ENCODE results near the gene FANCM.
"Not testable (repeated sequence)": the region's sequence is repeated elsewhere in the genome, so short reads cannot be mapped to it uniquely, and the experiment has no call there.

Gene FANCM

DNA sequence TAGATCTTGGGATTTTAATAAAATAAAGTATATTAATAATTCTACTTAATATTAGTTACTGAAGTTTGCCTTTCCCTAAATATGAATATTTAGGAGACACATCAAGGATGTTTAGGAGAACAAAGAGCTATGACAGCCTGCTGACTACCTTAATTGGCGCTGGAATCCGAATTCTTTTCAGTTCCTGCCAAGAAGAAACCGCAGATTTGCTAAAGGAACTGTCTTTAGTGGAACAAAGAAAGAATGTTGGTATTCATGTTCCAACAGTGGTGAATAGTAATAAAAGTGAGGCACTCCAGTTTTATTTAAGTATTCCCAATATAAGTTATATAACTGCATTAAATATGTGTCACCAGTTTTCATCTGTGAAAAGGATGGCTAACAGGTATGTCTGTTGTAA lies 62.8 kb downstream of the FANCM start:
- Histone ChIP-seq H3K4me1 (ENCODE audit: control insufficient read depth, insufficient read depth, low read length) (no peaks in the 10 kb centered on the region; the same call in 1 of the 2 replicates), H3K4me3 (ENCODE audit: low read depth, low read length) (no peak overlapping the region), H3K27me3 (ENCODE audit: control insufficient read depth, insufficient read depth, low read length) (no peaks in the 10 kb centered on the region), H3K9ac (ENCODE audit: low read depth, low read length) (no peak overlapping the region), H3K36me3 (ENCODE audit: control insufficient read depth, insufficient read depth, low read length) (peaks cover 35% of the 10 kb centered on the region), H3K27ac (ENCODE audit: low read depth, low read length) (no peak overlapping the region), H3K9me3 (ENCODE audit: control insufficient read depth, insufficient read depth, low read length) (no peaks in the 10 kb centered on the region)

DNA sequence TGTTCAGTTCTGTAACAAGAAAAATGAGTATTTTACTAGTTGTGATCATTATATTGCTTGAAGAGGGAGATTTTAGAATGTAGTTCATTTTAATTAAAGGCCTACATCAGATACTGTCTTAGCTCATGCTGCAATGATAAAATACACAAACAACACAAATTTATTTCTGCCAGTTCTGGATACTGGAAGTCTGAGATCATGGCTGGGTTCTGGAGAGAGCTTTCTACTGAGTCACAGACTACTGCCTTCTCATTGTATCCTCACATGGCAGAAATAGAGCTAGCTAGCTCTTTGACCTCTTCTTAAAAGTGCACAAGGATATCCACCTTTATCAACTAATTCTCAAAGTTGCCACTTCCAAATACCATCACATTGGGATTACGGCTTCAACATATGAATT lies 63.5 kb downstream of the FANCM start:
- Histone ChIP-seq H3K36me3 (ENCODE audit: control insufficient read depth, insufficient read depth, low read length) (peaks cover 42% of the 10 kb centered on the region), H3K4me3 (ENCODE audit: low read depth, low read length) (no peak overlapping the region), H3K27me3 (ENCODE audit: control insufficient read depth, insufficient read depth, low read length) (no peaks in the 10 kb centered on the region), H3K9ac (ENCODE audit: low read depth, low read length) (no peak overlapping the region), H3K9me3 (ENCODE audit: control insufficient read depth, insufficient read depth, low read length) (no peaks in the 10 kb centered on the region), H3K27ac (ENCODE audit: low read depth, low read length) (no peak overlapping the region), H3K4me1 (ENCODE audit: control insufficient read depth, insufficient read depth, low read length) (no peaks in the 10 kb centered on the region; the same call in 1 of the 2 replicates)

DNA sequence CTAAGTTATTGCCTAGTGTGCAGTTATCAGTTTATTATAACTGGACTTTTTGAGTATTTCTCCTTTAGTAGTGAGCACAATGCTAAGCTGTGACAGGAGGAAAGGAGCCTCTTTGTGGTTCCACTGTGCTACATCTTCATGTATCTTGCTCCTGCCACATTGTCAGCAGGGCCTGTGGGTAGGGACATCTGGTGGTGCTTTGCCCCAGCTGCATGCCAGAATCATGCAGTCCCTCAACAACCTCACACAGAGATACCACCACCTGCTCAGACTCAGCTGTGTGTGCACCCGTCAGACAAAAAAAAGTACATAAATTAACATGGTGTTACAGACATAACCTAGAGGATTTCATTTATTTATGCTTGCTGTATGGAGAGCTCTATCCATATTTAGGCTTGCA lies 66.2 kb downstream of the FANCM start:
- Histone ChIP-seq H3K9ac (ENCODE audit: low read depth, low read length) (no peak overlapping the region), H3K36me3 (ENCODE audit: control insufficient read depth, insufficient read depth, low read length) (peaks cover 63% of the 10 kb centered on the region), H3K9me3 (ENCODE audit: control insufficient read depth, insufficient read depth, low read length) (no peaks in the 10 kb centered on the region), H3K27me3 (ENCODE audit: control insufficient read depth, insufficient read depth, low read length) (no peaks in the 10 kb centered on the region), H3K4me1 (ENCODE audit: control insufficient read depth, insufficient read depth, low read length) (no peaks in the 10 kb centered on the region; the same call in 1 of the 2 replicates), H3K27ac (ENCODE audit: low read depth, low read length) (no peak overlapping the region), H3K4me3 (ENCODE audit: low read depth, low read length) (no peak overlapping the region)

DNA sequence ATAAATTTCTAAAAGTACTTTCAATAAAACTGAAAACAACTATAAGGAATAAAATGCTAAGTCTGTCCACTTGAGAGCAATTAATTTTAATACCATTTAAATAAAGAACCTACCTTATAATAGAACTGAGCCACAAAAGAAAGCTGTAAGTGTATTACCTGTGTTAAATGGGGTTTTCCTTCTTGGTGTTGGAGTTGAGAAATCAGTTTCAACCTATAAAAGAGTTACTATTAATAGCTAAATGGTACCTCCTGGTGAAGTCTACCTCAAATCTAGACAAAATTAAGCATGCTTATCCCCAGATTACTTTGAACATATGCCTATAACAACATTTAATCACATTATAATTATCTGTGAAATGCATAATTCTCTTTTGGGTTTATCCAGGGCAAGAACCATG lies 68.5 kb downstream of the FANCM start:
- peaks cover 81% of the 10 kb centered on the region for H3K36me3 ChIP-seq (ENCODE audit: control insufficient read depth, insufficient read depth, low read length)
- H3K4me1 ChIP-seq (ENCODE audit: control insufficient read depth, insufficient read depth, low read length), result no peaks in the 10 kb centered on the region
- H3K27me3 ChIP-seq (ENCODE audit: control insufficient read depth, insufficient read depth, low read length), result no peaks in the 10 kb centered on the region
- H3K9me3 ChIP-seq (ENCODE audit: control insufficient read depth, insufficient read depth, low read length), result no peaks in the 10 kb centered on the region
- no peak overlapping the region for H3K9ac ChIP-seq (ENCODE audit: low read depth, low read length)
- H3K27ac ChIP-seq (ENCODE audit: low read depth, low read length), result no peak overlapping the region
- H3K4me3 ChIP-seq (ENCODE audit: low read depth, low read length), result no peak overlapping the region

DNA sequence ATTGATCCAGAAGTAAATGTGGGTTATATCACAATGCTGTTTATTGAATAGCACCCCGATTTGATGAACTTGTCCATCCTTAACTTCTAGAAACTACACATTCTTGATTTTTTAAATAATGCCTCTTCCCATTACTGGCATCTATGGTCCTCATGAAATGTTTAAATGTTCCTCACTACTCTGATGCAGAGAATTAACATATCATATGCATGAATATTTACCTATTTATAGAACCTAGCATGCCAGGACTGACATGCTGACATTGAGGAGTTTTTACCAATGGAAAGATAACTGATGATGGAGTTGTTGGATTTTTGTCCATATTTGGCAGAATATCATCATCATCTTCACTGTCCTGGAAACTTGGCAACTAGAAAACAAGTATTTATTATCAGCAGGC lies 74.4 kb downstream of the FANCM start:
- H3K36me3 ChIP-seq (ENCODE audit: control insufficient read depth, insufficient read depth, low read length), result peaks cover 82% of the 10 kb centered on the region

DNA sequence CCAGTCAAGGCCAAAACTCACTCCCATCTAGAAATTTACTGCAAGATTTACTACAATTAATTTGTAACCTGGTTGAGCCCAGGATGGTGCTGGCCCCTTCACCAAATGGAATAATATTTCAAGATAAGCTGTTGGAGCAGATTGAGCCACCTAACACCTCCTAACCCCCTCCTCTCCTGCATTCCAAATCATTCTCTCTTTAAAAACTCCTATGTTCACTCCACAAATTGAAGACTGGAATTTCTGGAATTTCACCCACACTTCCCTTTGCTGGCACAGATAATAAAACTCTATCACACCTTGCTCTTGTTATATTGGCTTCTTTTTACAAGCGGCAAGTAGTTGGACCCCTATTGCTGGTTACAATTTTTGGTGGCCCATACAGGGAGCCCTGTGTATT lies 75.6 kb downstream of the FANCM start:
- peaks cover 79% of the 10 kb centered on the region for H3K36me3 ChIP-seq (ENCODE audit: control insufficient read depth, insufficient read depth, low read length)
- H3K27me3 ChIP-seq (ENCODE audit: control insufficient read depth, insufficient read depth, low read length), result no peaks in the 10 kb centered on the region
- H3K9ac ChIP-seq (ENCODE audit: low read depth, low read length), result no peak overlapping the region
- H3K9me3 ChIP-seq (ENCODE audit: control insufficient read depth, insufficient read depth, low read length), result no peaks in the 10 kb centered on the region
- H3K4me1 ChIP-seq (ENCODE audit: control insufficient read depth, insufficient read depth, low read length), result peaks cover 11% of the 10 kb centered on the region
- H3K4me3 ChIP-seq (ENCODE audit: low read depth, low read length), result no peak overlapping the region
- no peak overlapping the region for H3K27ac ChIP-seq (ENCODE audit: low read depth, low read length)

More for the DNA sequence above, 74.4 kb downstream of the FANCM start:
- H3K4me1 ChIP-seq (ENCODE audit: control insufficient read depth, insufficient read depth, low read length), result peaks cover 11% of the 10 kb centered on the region
- no peaks in the 10 kb centered on the region for H3K9me3 ChIP-seq (ENCODE audit: control insufficient read depth, insufficient read depth, low read length)
- no peak overlapping the region for H3K4me3 ChIP-seq (ENCODE audit: low read depth, low read length)
- no peak overlapping the region for H3K9ac ChIP-seq (ENCODE audit: low read depth, low read length)
- H3K27me3 ChIP-seq (ENCODE audit: control insufficient read depth, insufficient read depth, low read length), result no peaks in the 10 kb centered on the region
- no peak overlapping the region for H3K27ac ChIP-seq (ENCODE audit: low read depth, low read length)

DNA sequence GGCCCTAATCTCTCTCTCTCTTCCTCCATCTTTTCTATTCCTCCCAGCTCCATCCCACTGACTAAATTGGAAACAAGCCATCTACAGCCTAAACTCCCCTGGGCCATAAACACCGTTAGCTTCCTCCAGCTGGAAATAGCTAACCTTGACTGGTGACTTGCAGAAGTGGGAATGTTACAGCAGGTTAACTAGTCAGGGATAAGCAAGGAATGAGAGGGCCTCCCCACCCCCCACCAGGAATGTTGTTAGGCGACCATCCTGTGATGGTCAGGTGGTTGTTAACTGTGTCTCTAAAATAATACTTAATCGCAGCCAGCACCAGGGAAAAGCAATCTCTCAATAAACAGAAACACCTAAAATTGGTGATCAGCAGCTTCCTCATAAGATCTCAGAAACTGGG lies 76.5 kb downstream of the FANCM start:
- Histone ChIP-seq H3K4me3 (ENCODE audit: low read depth, low read length) (no peak overlapping the region), H3K9ac (ENCODE audit: low read depth, low read length) (no peak overlapping the region), H3K36me3 (ENCODE audit: control insufficient read depth, insufficient read depth, low read length) (peaks cover 79% of the 10 kb centered on the region), H3K9me3 (ENCODE audit: control insufficient read depth, insufficient read depth, low read length) (no peaks in the 10 kb centered on the region), H3K4me1 (ENCODE audit: control insufficient read depth, insufficient read depth, low read length) (peaks cover 11% of the 10 kb centered on the region), H3K27ac (ENCODE audit: low read depth, low read length) (no peak overlapping the region), H3K27me3 (ENCODE audit: control insufficient read depth, insufficient read depth, low read length) (no peaks in the 10 kb centered on the region)

DNA sequence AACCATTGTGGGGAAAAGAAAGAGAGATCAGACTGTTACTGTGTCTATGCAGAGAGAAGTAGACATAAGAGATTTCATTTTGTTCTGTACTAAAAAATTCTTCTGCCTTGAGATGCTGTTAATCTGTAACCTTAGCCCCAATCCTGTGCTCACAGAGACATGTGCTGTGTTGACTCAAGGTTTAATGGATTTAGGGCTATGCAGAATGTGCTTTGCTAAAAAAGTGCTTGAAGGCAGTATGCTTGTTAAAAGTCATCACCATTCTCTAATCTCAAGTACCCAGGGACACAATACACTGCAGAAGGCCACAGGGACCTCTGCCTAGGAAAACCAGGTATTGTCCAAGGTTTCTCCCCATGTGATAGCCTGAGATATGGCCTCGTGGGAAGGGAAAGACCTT lies 78.0 kb downstream of the FANCM start:
- H3K36me3 ChIP-seq (ENCODE audit: control insufficient read depth, insufficient read depth, low read length), result peaks cover 84% of the 10 kb centered on the region
- peaks cover 11% of the 10 kb centered on the region for H3K4me1 ChIP-seq (ENCODE audit: control insufficient read depth, insufficient read depth, low read length)
- H3K9ac ChIP-seq (ENCODE audit: low read depth, low read length); H3K9me3 ChIP-seq (ENCODE audit: control insufficient read depth, insufficient read depth, low read length); H3K27ac ChIP-seq (ENCODE audit: low read depth, low read length); H3K4me3 ChIP-seq (ENCODE audit: low read depth, low read length); H3K27me3 ChIP-seq (ENCODE audit: control insufficient read depth, insufficient read depth, low read length): not testable (repeated sequence)

DNA sequence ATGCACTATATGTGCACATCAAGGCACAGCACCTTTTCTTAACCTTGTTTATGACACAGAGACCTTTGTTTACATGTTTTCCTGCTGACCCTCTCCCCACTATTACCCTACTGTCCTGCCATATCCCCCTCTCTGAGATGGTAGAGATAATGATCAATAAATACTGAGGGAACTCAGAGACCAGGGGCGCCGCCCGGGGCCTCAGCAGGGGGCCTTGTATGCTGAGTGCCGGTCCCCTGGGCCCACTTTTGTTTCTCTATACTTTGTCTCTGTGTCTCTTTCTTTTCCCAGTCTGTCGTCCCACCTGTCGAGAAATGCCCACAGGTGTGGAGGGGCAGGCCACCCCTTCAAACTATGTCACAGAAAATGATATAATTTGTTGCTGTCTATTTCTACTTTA lies 78.6 kb downstream of the FANCM start:
- H3K9me3 ChIP-seq (ENCODE audit: control insufficient read depth, insufficient read depth, low read length); H3K27ac ChIP-seq (ENCODE audit: low read depth, low read length); H3K9ac ChIP-seq (ENCODE audit: low read depth, low read length); H3K4me3 ChIP-seq (ENCODE audit: low read depth, low read length); H3K27me3 ChIP-seq (ENCODE audit: control insufficient read depth, insufficient read depth, low read length): not testable (repeated sequence)
- H3K4me1 ChIP-seq (ENCODE audit: control insufficient read depth, insufficient read depth, low read length), result peaks cover 11% of the 10 kb centered on the region
- H3K36me3 ChIP-seq (ENCODE audit: control insufficient read depth, insufficient read depth, low read length), result peaks cover 84% of the 10 kb centered on the region

DNA sequence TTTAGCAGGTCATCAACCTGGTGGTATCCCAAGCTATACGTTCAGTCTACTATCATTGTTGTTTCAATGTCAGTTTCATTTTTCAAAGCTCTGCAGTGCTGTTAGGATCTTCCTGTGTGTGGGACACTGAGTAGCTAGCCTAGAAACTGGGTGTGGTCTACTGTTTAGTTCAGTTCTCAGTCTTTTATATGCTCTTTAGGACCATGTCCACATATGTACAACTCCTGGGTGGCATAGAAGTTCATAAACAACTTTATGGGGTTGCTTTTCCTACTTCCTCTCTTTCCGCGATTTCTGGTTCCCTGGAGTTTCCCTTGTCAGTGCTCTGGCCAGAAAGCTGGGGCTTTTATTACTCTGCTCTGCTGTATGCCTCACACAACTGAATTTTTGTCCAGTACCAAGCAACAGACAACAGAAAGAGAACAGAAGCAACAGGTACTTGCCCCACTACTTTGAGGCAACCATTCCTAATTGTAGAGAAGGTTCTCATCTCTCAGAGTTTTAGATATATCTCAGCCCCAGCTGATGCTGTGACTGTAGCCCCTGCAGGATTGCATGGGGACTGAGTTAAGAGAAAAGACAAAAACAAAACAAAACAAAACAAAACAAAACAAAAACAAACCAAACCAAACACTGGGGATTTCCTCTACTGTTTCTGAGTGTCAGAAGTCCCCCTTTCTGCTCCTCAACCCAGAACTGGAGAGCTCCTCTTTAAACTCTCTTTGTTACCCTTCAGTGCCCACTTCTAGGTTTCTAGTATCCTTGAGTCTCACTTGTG lies 86.9 kb downstream of the FANCM start:
- Histone ChIP-seq H3K9me3 (ENCODE audit: control insufficient read depth, insufficient read depth, low read length) (no peaks in the 10 kb centered on the region), H3K4me1 (ENCODE audit: control insufficient read depth, insufficient read depth, low read length) (no peaks in the 10 kb centered on the region), H3K27me3 (ENCODE audit: control insufficient read depth, insufficient read depth, low read length) (no peaks in the 10 kb centered on the region), H3K4me3 (ENCODE audit: low read depth, low read length) (no peak overlapping the region), H3K27ac (ENCODE audit: low read depth, low read length) (no peak overlapping the region), H3K9ac (ENCODE audit: low read depth, low read length) (no peak overlapping the region), H3K36me3 (ENCODE audit: control insufficient read depth, insufficient read depth, low read length) (peaks cover 86% of the 10 kb centered on the region)

DNA sequence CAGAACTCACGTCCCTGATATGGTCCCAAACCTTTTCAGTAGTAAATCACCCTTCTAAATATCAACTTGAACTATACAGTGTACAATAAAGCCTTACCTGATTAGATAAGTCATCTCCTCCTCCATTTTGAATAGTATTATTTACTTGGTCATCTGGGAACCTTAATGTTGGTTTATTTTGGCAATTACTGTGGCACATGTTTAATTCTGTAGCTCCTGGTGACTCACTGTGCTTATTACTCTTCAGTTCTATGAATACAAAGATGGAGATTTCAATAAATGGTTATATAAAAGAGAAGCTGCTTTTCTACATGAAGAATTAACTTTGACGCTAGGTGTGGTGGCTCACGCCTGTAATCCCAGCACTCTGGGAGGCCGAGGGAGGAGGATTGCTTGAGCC lies 91.8 kb downstream of the FANCM start:
- Histone ChIP-seq H3K36me3 (ENCODE audit: control insufficient read depth, insufficient read depth, low read length) (peaks cover 93% of the 10 kb centered on the region), H3K9ac (ENCODE audit: low read depth, low read length) (no peak overlapping the region)

More for the DNA sequence above, 91.8 kb downstream of the FANCM start:
- Histone ChIP-seq H3K27ac (ENCODE audit: low read depth, low read length) (no peak overlapping the region), H3K4me3 (ENCODE audit: low read depth, low read length) (no peak overlapping the region), H3K27me3 (ENCODE audit: control insufficient read depth, insufficient read depth, low read length) (no peaks in the 10 kb centered on the region), H3K9me3 (ENCODE audit: control insufficient read depth, insufficient read depth, low read length) (no peaks in the 10 kb centered on the region), H3K4me1 (ENCODE audit: control insufficient read depth, insufficient read depth, low read length) (peaks cover 9% of the 10 kb centered on the region; the same call in 1 of the 2 replicates)
